HepG2 (cell line): ENCODE measurements around the gene CDH13. TPM values are rescaled to one million over a fixed set of nuclear protein-coding genes. Genes with fewer than 3 reads are reported as not detected.

Experiments
- ATAC-seq: fragments of 200-7000 bp; cut with Tn5 transposase; 3 replicates; pipeline ENCODE4 v1.9.1; 2020; ENCODE audit warnings: mild to moderate bottlenecking, moderate library complexity
- BruUV-seq: library from RNA; stranded (reverse); fragments of 400-500 nt; replicated peaks from 2 replicates; lab custom pipeline; 2021; lab: Mats Ljungman, UMichigan
- CTCF ChIA-PET: fragments of 300-600 bp; formaldehyde crosslinking; extraction: SDS; loops from one replicate; lab custom pipeline; 2021; ENCODE audit warnings: low total read pairs, inconsistent platforms, low intra/inter-chr PET ratio; lab: Yijun Ruan, JAX
- POLR2A ChIA-PET: fragments of 350-600 bp; sonication (Branson Sonifier 250); formaldehyde crosslinking; loops from one replicate; lab custom pipeline; 2020; ENCODE audit warnings: antibody characterized with exemption, inconsistent platforms; lab: Yijun Ruan, JAX
- DNase-seq: peaks from one replicate; pipeline ENCODE4 v3.0.0-alpha.2; 2015; ENCODE audit warnings: low spot score
- FAIRE-seq: peaks from 3 replicates; lab custom pipeline; 2011; peaks lifted over from hg19 to GRCh38; lab: Jason Lieb, UNC
- H2AFZ ChIP-seq: one replicate; pipeline ENCODE4 v1.6.1; 2011; ENCODE audit warnings: low read length, inconsistent platforms
- H3K27ac ChIP-seq: fragments of 300-600 bp; 3 replicates; pipeline ENCODE4 v1.8.0; 2011; ENCODE audit warnings: mixed run types, mild to moderate bottlenecking, mixed read lengths, low read length, inconsistent platforms; ENCODE audit not compliant: insufficient read depth; ENCODE audit errors: extremely low read length
- H3K27me3 ChIP-seq, 2 experiments: fragments of 200-600 bp in 1 of 2; 2 replicates in 1 of 2; 3 replicates in 1 of 2; pipeline versions ENCODE4 v1.6.0 to v1.8.0; 2011; ENCODE audit warnings: low read length in 2 of 2, mild to moderate bottlenecking in 2 of 2, moderate library complexity in 2 of 2, inconsistent platforms in 1 of 2; ENCODE audit not compliant: insufficient read depth in 2 of 2, control insufficient read depth in 1 of 2
- H3K36me3 ChIP-seq, 2 experiments: fragments of 200-600 bp in 1 of 2; replicated peaks in 1 of 2; 2 replicates in 1 of 2; 3 replicates in 1 of 2; pipeline versions ENCODE4 v1.5.1 to v1.8.0; 2011; ENCODE audit warnings: low read length in 2 of 2, inconsistent platforms in 1 of 2; ENCODE audit not compliant: insufficient read depth in 2 of 2, control insufficient read depth in 1 of 2
- H3K4me1 ChIP-seq: 2 replicates; pipeline ENCODE4 v1.5.1; 2012; ENCODE audit warnings: low read length, inconsistent platforms; ENCODE audit not compliant: insufficient read depth
- H3K4me2 ChIP-seq: 2 replicates; pipeline ENCODE4 v1.6.0; 2011; ENCODE audit warnings: low read depth, low read length, inconsistent platforms
- H3K4me3 ChIP-seq, 3 experiments: fragments of 200-600 bp in 1 of 3; sonication (generic), shearing (Covaris generic) in 1 of 3; replicated peaks in 1 of 3; 2 replicates each; pipeline ENCODE4 v1.5.1; 2011 to 2016; ENCODE audit warnings: low read length in 3 of 3, inconsistent platforms in 2 of 3, low read depth in 2 of 3, mild to moderate bottlenecking in 2 of 3, control low read depth in 1 of 3, mixed read lengths in 1 of 3; ENCODE audit not compliant: insufficient read depth in 1 of 3
- H3K79me2 ChIP-seq: one replicate; pipeline ENCODE4 v1.6.1; 2011; ENCODE audit warnings: low read length, inconsistent platforms; ENCODE audit not compliant: insufficient read depth
- H3K9ac ChIP-seq: 2 replicates; pipeline ENCODE4 v1.6.0; 2011; ENCODE audit warnings: mild to moderate bottlenecking, low read depth, low read length, inconsistent platforms; ENCODE audit not compliant: insufficient read depth
- H3K9me3 ChIP-seq: 2 replicates; pipeline ENCODE4 v1.5.1; 2012; ENCODE audit warnings: mild to moderate bottlenecking, low read length
- H4K20me1 ChIP-seq: 2 replicates; pipeline ENCODE4 v1.6.0; 2011; ENCODE audit warnings: inconsistent platforms, mild to moderate bottlenecking, low read length, moderate library complexity; ENCODE audit not compliant: insufficient read depth
- ATM ChIP-seq: fragments of 450-650 bp; IDR thresholded peaks from 2 replicates; pipeline ENCODE4 v1.7.1; 2017; ENCODE audit warnings: mild to moderate bottlenecking, borderline replicate concordance
- CENPT ChIP-seq: sonication (generic); formaldehyde crosslinking; IDR thresholded peaks from 2 replicates; pipeline ENCODE4 v1.8.0; 2022; ENCODE audit warnings: low read depth, mild to moderate bottlenecking, moderate library complexity, missing genetic modification reagents
- HNRNPK ChIP-seq: fragments of 200-400 bp; formaldehyde crosslinking; IDR thresholded peaks from 2 replicates; pipeline ENCODE4 v1.6.1; 2018; ENCODE audit warnings: low read length, low read depth, moderate library complexity, mild to moderate bottlenecking; ENCODE audit not compliant: poor library complexity, severe bottlenecking
- KLF6 ChIP-seq: IDR thresholded peaks from 2 replicates; pipeline ENCODE4 v1.8.0; 2016; ENCODE audit warnings: missing biosample characterization, missing genetic modification reagents
- MAFK ChIP-seq, 2 experiments: IDR thresholded peaks in 1 of 2; conservative IDR thresholded peaks in 1 of 2; 2 replicates each; pipeline ENCODE4 v1.6.1; 2011; ENCODE audit warnings: improper control_type of control experiment in 2 of 2, low read length in 2 of 2
- WGBS: methylation state at CpG from one replicate; pipeline ENCODE4 v1.1.6; 2017; ENCODE audit warnings: low lambda C conversion rate; 5-methylcytosine and 5-hydroxymethylcytosine counted together
- in situ Hi-C: cut with HindIII; loops from 2 replicates; pipeline ENCODE4 v1.10.0; 2017; ENCODE audit warnings: low pct_unique_long_range_greater_than_20kb; ENCODE audit not compliant: extremely low pct_ligation_motif_present
- intact Hi-C: fragments of 100-400 bp; cut with micrococcal nuclease; formaldehyde crosslinking; loops from one replicate; pipeline ENCODE4 v1.10.0; 2022; ENCODE audit not compliant: unreplicated experiment
- polyA plus RNA-seq, 8 experiments: library from polyadenylated mRNA; depleted of rRNA in 3 of 8; stranded (reverse) in 7 of 8; unstranded in 1 of 8; fragments of >200 nt; fragmentation: Illumina TruSeq in 4 of 8; extraction: Trizol in 4 of 8; gene quantifications; 2 replicates each; pipeline versions ENCODE4 v1.2.1 to v1.2.3, GENCODE V29; 2011 to 2016; ENCODE audit warnings: low read depth in 4 of 8, missing spikeins in 1 of 8, mixed read lengths in 1 of 8; ENCODE audit not compliant: insufficient read depth in 1 of 8
- total RNA-seq, 5 experiments: library from RNA; depleted of rRNA; stranded (reverse); fragments of >200 nt; fragmentation: Illumina TruSeq; extraction: Trizol; gene quantifications; 2 replicates each; pipeline ENCODE4 v1.2.3, GENCODE V29; 2016; ENCODE audit warnings: low read depth in 1 of 5

CDH13 gene
- total and polyA plus RNA-seq, 2 of the 13 experiments (the other 11 are each of a cell fraction or from before 2014, with no cell fraction given), result not detected

DNA sequence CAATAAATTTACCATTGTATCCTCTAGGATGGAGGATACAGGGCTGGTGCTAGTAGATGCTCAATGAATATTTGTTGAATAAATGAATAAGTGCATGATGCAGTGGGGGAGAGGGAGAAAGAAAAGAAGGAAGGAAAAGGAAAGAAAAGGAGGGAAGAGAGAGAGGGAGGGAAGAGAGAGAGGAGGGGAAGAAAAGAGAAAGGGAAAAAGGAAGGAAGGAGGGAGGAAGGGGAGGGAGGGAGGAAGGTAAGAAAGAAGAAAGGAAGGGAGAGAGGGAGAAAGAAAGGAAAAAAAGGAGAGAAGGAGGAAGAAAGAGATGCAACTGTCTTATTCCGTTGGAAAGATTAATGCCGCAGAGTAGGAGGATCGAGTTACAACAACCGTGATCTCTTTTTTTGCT is 1211.4 kb downstream of the CDH13 start:
- 0 out of 2 replicates have a peak, but pooled peaks cover 5% of the 10 kb centered on the region for H3K4me1 ChIP-seq
- no peaks in the 10 kb centered on the region for H3K79me2 ChIP-seq
- intact Hi-C loops, result no loop called here
- DNase-seq, result no peak
- no peaks in the 10 kb centered on the region for H3K36me3 ChIP-seq
- WGBS, result 47% methylated on average over 4 of the region's 4 CpGs
- no peak overlapping the region for H2AFZ ChIP-seq
- FAIRE-seq, result no peak
- TF ChIP-seq HNRNPK, result peak; percentile 22
- TF ChIP-seq ATM, result 0 out of 2 replicates have a peak, but pooled peaks have one; percentile 22
- no peak for TF ChIP-seq CENPT (CRISPR knock-in tag)
- TF ChIP-seq, all 625 proteins: peak for 2
- no peak for ATAC-seq
- H3K27ac ChIP-seq, result no peak overlapping the region
- no peak overlapping the region for H3K4me2 ChIP-seq
- no peaks in the 10 kb centered on the region for H3K9me3 ChIP-seq
- peaks cover 0 to 36% of the 10 kb centered on the region in 2 experiments; a peak in 2 of 5 replicates for H3K27me3 ChIP-seq
- in situ Hi-C loops, result no loop called here
- H3K4me3 ChIP-seq, result no peak overlapping the region
- ChIA-PET CTCF (no interaction called here), POLR2A (no interaction called here)
- no peaks in the 10 kb centered on the region for H4K20me1 ChIP-seq
- no peak overlapping the region for H3K9ac ChIP-seq
- no TSS peak for BruUV-seq

GRCh38 chr16:83839561-83839960 is 1212.8 kb downstream of the CDH13 start:
- FAIRE-seq (peak; percentile 15), DNase-seq (no peak), ATAC-seq (no peak)
- BruUV-seq, result no TSS peak
- Histone ChIP-seq H3K9me3 (no peaks in the 10 kb centered on the region), H2AFZ (no peak overlapping the region), H3K4me1 (no peaks in the 10 kb centered on the region), H3K4me2 (no peak overlapping the region), H3K4me3 (no peak overlapping the region), H4K20me1 (no peaks in the 10 kb centered on the region), H3K36me3 (no peaks in the 10 kb centered on the region), H3K27me3 (peaks cover 0 to 38% of the 10 kb centered on the region in 2 experiments; a peak in 3 of 5 replicates), H3K9ac (no peak overlapping the region), H3K79me2 (no peaks in the 10 kb centered on the region), H3K27ac (no peak overlapping the region)
- intact Hi-C loops, result no loop called here
- 4% methylated on average over 3 of the region's 3 CpGs for WGBS
- TF ChIP-seq HNRNPK (no peak), KLF6 (CRISPR knock-in tag) (no peak), MAFK (conservative IDR thresholded peaks at IDR 0.05 in 1 of 2, IDR thresholded peaks at IDR 0.05 in 1 of 2; ENCODE audit: low read length in 2 of 2) (peak; percentile 50 to 70)
- POLR2A ChIA-PET, result no interaction called here
- CTCF ChIA-PET, result no interaction called here
- in situ Hi-C loops, result no loop called here
